Skin epidermis (tissue), 12 donors: Measurements from ENCODE around the gene EIF2S1.
"Not testable (repeated sequence)": the region's sequence is repeated elsewhere in the genome, so short reads cannot be mapped to it uniquely, and the experiment has no call there.

Source experiments
- H3K27ac ChIP-seq, 21 experiments: fragments of 200-600 bp; sonication (generic) in 11 of 21; one replicate each; pipeline ENCODE4 v1.5.0; 2020; ENCODE audit warnings: mild to moderate bottlenecking in 3 of 21, inconsistent platforms in 2 of 21, moderate library complexity in 2 of 21
- H3K4me3 ChIP-seq, 7 experiments: fragments of 200-600 bp; sonication (generic) in 2 of 7; one replicate each; pipeline ENCODE4 v1.5.0; 2020; ENCODE audit warnings: inconsistent platforms in 2 of 7, mild to moderate bottlenecking in 2 of 7, moderate library complexity in 1 of 7

EIF2S1 gene

GRCh38 chr14:67359775-67360469 lies at the start of gene EIF2S1, which contains the start of gene ATP6V1D:
Gene EIF2S1, plus strand, starts transcription at chr14:67360328. Its CDS starts 4,440 bp downstream, at chr14:67364768.
Gene ATP6V1D, minus strand, starts transcription at chr14:67359804. Its CDS starts 106 bp downstream, at chr14:67359698.
- Histone ChIP-seq H3K27ac (peak within 1 kb of the TSS; percentile 76 to 99 (median 97)), H3K4me3 (peak within 1 kb of the TSS; percentile 65 to 93 (median 86))

DNA sequence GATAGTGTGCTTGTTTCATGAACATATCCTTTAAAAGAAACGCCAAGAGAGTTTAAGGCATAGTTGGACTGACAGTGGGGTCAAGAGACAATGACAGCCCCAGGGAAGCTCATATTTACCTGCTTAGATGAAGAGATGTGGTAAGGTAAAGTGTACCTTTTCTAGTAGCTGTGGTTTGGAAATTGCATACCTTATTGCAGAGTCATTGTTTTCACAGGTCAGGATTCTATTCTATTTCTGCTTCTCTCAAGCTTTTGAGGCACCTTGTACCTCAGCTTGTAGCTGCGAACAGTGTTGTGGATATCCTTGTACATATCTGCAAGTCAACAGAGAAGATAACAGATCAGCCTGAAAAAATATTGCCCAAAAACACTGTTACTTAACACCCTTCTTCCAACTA lies 48.3 kb upstream of the EIF2S1 start:
- Histone ChIP-seq H3K4me3 (no peak overlapping the region), H3K27ac (no peak overlapping the region)

GRCh38 chr14:67313153-67313552 lies 47.0 kb upstream of the EIF2S1 start:
- H3K27ac ChIP-seq: no peak overlapping the region
- H3K4me3 ChIP-seq: no peak overlapping the region

GRCh38 chr14:67317822-67318221 lies 42.3 kb upstream of the EIF2S1 start:
- no peak overlapping the region for H3K27ac ChIP-seq

GRCh38 chr14:67319142-67319541 lies 41.0 kb upstream of the EIF2S1 start:
- Histone ChIP-seq H3K27ac (no peak overlapping the region), H3K4me3 (no peak overlapping the region)

More at GRCh38 chr14:67317822-67318221, 42.3 kb upstream of the EIF2S1 start:
- no peak overlapping the region for H3K4me3 ChIP-seq

DNA sequence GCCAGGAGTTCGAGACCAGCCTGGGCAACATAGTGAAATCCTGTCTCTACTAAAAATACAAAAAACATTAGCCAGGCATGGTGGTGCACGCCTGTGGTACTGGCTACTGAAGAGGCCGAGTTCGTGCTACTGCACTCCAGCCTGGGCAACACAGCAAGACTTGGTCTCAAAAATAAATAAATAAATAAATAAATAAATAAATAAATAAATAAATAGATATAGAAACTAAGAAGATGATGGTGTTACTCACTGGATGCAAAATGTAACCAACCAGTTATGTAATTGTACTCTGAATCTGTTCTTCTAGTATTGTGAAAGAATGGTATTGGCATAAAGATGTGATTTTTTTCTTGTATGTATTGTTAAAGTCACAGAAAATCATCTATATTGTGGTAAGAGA lies 30.5 kb upstream of the EIF2S1 start:
- H3K4me3 ChIP-seq, H3K27ac ChIP-seq: not testable (repeated sequence)

DNA sequence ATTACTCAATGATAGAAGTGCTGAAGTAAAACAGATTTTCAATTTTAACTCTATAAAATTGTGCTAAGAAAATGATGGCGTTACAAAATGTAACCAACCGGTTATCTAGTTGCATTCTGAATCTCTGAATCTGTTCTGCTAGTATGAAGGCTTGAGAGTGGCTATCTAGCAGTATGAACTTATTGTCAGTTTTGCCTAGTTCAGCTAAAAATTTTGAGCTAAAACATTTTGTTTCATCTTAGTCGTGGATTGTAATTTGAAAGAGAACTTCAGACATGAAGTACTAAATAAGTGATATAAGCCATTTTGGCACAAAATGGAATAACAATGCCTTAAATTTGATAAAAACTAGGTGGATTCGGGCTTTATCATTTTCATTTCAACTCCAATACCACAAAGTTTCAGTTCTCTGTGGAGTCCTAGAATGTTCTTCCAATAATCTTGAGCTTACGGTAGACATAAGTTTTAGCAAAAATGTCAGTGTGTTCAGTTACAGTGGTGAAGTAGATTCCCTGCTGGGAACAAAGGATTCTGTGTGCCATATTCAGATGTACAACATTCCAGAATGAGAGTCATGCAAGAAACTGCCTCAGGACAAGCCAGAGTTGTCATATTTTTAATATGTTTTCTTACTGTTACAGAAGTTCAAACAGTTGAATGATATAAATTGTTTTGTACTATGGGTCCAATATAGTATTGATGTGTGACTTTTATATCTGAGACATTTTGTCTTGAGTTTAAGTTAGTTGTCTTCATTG lies 28.6 kb upstream of the EIF2S1 start:
- H3K27ac ChIP-seq: no peak overlapping the region
- no peak overlapping the region for H3K4me3 ChIP-seq

DNA sequence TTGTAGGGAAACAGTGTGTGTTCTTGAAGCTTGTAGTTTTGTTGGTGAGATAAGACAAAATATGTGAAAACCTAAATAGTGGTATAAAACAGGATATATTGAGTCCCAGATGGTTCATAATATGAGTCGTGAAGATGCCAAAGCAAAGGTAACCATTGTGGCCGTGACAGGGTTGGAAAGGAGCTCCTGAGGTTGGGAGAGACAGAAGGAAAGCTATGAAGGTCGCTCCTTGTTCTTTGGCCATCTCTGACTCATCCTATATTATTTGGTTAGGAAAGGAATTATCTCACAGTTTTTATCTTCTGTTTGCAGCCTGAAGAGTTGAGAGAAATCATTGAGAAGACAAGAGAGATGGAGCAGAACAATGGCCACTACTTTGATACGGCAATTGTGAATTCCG lies 27.7 kb upstream of the EIF2S1 start:
- Histone ChIP-seq H3K4me3 (no peak overlapping the region), H3K27ac (no peak overlapping the region)

DNA sequence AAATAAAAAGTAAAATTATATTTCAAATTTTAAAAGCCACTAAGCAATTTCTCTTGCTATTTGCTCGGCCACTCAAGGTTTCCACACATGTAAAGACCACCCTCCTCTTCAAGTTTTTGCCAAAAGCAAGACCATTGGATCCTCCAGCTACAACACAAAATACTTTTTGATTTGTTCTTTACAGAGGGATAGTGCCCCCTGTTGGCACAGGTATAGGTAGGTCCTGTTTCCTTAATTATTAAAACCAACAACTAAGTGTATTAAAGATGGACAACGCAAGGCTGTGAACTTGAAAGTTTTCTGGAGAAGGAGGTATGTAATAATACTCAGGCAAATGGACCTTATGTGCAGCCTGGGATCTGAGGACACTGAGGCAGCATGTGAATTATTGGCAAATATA lies 24.3 kb upstream of the EIF2S1 start:
- no peak overlapping the region for H3K27ac ChIP-seq
- H3K4me3 ChIP-seq: no peak overlapping the region

DNA sequence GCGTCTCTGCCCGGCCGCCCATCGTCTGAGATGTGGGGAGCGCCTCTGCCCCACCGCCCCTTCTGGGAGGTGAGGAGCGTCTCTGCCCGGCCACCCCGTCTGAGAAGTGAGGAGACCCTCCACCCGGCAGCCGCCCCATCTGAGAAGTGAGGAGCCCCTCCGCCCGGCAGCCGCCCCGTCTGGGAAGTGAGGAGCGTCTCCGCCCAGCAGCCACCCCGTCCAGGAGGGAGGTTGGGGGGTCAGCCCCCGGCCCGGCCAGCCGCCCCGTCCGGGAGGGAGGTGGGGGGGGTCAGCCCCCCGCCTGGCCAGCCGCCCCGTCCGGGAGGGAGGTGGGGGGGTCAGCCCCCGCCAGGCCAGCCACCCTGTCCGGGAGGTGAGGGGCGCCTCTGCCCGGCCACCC lies 18.9 kb upstream of the EIF2S1 start:
- not testable (repeated sequence) for H3K4me3 ChIP-seq, H3K27ac ChIP-seq

DNA sequence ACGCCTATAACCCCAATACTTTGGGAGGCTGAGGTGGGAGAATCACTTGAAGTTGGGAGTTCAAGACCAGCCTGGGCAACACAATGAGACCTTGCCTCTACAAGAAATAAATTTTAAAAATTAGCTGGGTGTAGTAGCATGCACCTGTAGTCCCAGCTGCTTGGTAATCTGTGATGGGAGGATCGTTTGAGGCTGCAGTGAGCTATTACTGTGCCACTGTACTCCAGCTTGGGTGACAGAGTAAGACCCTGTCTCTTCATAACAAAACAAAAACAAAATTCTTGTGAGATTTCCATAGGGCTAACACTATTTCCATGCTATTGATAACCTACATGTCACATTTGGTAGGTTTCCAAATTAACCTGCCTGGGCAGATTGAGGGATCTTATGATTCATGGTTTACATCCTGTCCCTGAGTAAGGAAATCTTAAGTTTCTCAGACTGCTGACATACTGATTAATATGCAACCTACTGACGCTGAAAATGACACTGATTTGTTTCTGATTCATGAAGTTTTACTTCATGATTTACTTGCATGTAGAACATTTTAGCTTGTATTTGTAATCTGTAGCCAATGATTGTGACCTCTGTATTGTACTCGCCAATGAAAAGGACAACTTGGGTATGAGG lies 16.4 kb upstream of the EIF2S1 start:
- Histone ChIP-seq H3K27ac (peak overlapping the region in 10 of 21 experiments; percentile 1 to 71 (median 35)), H3K4me3 (no peak overlapping the region)

DNA sequence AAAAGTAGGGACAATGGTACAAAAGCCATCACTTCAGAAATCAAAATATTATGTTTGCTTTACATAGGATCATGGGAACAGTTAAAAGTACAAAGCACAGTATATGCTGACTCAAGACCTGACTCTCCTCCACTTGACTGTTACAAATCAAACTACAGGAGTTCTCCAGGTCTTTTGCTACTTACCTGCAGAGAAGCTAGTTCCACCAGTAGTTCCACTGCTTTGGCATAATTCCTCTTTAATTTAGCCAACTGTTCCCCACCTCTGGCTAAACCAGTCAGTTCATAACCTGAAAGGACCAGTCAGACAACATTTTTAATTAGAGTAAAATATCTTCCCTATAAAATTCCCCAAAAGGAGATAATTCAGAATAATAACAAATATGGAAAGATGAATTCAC lies 14.5 kb upstream of the EIF2S1 start:
- H3K4me3 ChIP-seq: no peak overlapping the region

DNA sequence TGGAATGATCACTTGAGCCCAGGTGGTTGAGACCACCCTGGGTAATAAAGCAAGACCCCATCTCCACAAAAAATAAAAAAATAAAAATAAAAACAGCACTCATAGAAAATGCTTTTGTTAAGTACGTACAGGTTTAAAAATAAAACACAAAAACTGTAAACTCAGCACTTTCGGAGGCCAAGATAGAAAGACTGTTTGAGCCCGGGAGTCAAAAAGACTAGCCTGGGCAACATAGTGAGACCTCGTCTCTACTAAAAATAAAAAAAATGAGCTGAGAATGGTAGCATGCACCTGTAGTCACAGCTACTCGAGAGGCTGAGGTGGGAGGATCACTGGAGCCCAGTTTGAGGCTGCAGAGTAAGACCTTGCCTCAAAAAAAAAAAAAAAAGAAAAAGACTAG lies 8.1 kb upstream of the EIF2S1 start:
- no peak overlapping the region for H3K4me3 ChIP-seq
- H3K27ac ChIP-seq: no peak overlapping the region

More for the DNA sequence above, 14.5 kb upstream of the EIF2S1 start:
- H3K27ac ChIP-seq: peak overlapping the region in 7 of 21 experiments; percentile 2 to 71 (median 48)

- Histone ChIP-seq H3K27ac (peak overlapping the region in 2 of 21 experiments; percentile 1 to 12), H3K4me3 (no peak overlapping the region)
These were observed 2.8 kb upstream of the EIF2S1 start for GRCh38 chr14:67357186-67357968.

DNA sequence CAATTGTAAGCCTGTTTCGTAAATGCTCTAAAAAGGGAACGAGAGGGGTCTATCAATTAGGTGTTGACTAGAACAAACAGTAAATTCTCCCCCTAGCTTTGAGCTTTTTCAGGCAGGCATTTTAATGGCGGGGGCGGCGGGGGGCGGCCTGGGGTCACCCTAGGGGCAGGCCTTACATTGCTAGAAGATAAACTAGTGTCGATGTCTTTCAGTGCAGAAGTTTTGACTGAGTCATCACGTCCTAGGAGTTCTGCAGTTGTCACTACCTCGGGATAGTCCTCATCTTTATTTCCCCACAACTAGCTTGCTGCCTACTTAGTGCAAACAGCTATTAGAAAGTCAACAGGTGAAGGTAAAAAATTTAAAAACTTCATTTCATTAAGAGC lies 2.2 kb upstream of the EIF2S1 start:
- H3K4me3 ChIP-seq: peak overlapping the region in 2 of 7 experiments; percentile 86 to 93
- peak overlapping the region in 1 of 21 experiments; percentile 1 for H3K27ac ChIP-seq

DNA sequence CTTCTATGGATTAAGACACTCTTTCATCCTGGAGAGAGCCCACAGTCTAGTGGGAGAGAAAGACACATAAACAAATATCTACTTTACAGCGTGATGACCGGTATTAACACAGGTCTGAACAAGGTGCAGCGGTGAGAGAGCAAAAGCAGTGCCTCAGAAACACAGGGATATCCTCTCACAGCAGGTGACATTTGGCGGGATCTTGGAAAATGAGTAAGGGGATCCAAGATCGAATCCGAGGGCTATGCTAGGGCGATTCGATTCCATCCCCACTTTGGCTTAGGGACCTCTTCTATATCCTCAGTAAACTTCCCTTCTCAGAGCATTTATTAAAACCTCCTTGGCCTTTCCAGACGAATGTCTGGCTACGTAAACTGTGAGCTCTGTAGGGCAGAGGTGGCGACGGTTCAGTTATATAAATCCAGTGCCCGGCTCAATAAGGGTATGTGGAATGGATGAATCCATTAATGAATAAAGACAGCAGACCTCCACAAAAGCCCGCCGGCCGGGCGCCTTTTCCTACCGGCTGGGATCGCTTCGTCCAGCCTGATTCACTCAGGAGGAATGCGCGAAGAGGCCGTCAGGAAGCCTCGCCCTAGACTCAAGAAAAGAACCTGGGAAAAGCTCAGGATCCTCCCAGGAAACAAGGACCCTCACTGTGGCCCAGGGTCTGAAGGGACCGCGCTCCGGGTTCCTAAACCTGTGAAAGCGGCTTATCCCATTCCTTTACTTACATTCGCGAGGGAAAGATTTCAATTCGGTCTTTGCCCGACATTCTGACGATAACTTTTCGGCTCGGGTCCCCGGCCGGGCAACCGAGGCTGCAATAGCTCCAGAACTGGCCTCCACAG lies 979 bp upstream of the EIF2S1 start:
- H3K4me3 ChIP-seq: peak overlapping the region; percentile 65 to 93 (median 72)
- H3K27ac ChIP-seq: peak overlapping the region; percentile 74 to 99 (median 97)

DNA sequence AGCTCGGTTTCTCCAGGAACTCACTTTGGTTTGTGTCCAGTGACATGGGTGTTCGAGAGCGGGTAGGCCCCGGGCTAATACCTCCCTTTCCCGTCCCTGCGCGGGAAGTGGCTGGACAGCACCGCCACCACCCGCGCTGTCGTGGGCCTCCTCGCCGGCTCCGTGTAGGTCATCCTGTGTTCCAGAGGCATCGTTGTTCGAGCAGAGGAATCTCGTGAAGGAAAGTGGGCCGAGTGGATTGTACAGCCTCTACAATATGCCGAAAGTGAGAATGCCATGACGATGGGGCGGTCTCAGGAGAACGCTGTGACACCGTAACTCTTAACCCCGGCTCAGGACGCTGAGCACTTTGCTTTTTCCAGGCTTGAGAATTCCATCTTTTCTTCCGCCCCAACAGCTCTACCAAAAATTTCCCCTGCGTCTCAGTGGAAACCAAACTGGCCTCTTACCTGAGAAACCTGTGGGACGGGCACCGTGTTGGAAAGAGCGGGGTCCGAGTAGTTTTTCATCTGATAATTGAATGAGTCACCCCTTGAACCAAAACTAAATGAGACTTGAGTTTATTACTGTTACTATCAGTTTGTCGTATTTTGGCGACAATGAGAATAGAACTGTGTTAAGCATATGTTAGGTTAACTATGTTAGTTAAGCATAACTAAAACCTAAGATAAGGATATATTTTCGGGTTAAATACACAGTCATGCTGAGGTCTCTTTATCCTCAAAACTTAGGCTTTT lies 510 bp downstream of the EIF2S1 start:
- H3K4me3 ChIP-seq: peak overlapping the region; percentile 65 to 93 (median 86)
- H3K27ac ChIP-seq: peak overlapping the region; percentile 76 to 99 (median 97)

DNA sequence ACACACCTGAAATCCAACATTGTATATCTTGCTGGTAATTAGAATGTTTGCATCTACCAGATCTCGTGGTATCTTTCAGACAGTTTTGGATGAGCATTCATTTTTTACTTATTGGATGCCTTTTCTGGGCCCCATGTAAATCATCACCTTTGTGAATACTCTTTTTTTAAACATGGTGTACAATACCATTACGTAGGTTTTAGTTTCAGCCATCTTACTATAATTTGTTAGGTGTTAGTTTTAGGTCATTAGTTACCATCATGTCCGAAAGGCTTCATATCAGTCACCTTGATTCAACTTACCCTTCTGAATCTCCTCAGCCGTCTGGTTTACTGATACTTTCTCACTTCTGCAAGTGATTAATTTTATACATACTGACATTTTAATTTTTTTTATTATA lies 5.3 kb downstream of the EIF2S1 start:
- Histone ChIP-seq H3K27ac (no peak overlapping the region), H3K4me3 (no peak overlapping the region)
